GM23338 (cell line): Measurements from ENCODE around the gene FAM53B. TPM values are rescaled to one million over a fixed set of nuclear protein-coding genes. Genes with fewer than 3 reads are reported as not detected.

Experiments used
- ATAC-seq: fragments of 200-7000 bp; cut with Tn5 transposase; 3 replicates; pipeline ENCODE4 v1.9.1; 2020
- DNase-seq: peaks from one replicate; pipeline ENCODE4 v3.0.0-alpha.2; 2015; ENCODE audit warnings: low spot score
- H2AFZ ChIP-seq: fragments of 200-600 bp; sonication (generic); 2 replicates; pipeline ENCODE4 v1.8.0; 2016; ENCODE audit warnings: antibody characterized with exemption, mild to moderate bottlenecking, moderate library complexity
- H3F3A ChIP-seq: fragments of 200-600 bp; sonication (generic); replicated peaks from 2 replicates; pipeline ENCODE4 v1.8.0; 2017; ENCODE audit warnings: antibody characterized with exemption, mixed run types, low read depth
- H3K27ac ChIP-seq: fragments of 200-600 bp; sonication (generic); 2 replicates; pipeline ENCODE4 v1.6.1; 2016; ENCODE audit warnings: low read depth
- H3K27me3 ChIP-seq: fragments of 200-600 bp; sonication (generic); 2 replicates; pipeline ENCODE4 v1.8.0; 2016; ENCODE audit warnings: mild to moderate bottlenecking, mixed run types, moderate library complexity; ENCODE audit not compliant: insufficient read depth
- H3K36me3 ChIP-seq: fragments of 200-600 bp; sonication (generic); 2 replicates; pipeline ENCODE4 v1.8.0; 2016; ENCODE audit warnings: mild to moderate bottlenecking; ENCODE audit not compliant: insufficient read depth
- H3K4me1 ChIP-seq: fragments of 200-600 bp; sonication (generic); 2 replicates; pipeline ENCODE4 v1.8.0; 2016; ENCODE audit warnings: mild to moderate bottlenecking, moderate library complexity; ENCODE audit not compliant: insufficient read depth
- H3K4me2 ChIP-seq: fragments of 200-600 bp; sonication (generic); 2 replicates; pipeline ENCODE4 v1.7.1; 2017; ENCODE audit warnings: mixed run types
- H3K4me3 ChIP-seq: fragments of 200-600 bp; sonication (generic); 2 replicates; pipeline ENCODE4 v1.6.1; 2016; ENCODE audit warnings: mixed run types
- H3K79me2 ChIP-seq: fragments of 200-600 bp; sonication (generic); replicated peaks from 2 replicates; pipeline ENCODE4 v1.8.0; 2017; ENCODE audit warnings: mild to moderate bottlenecking; ENCODE audit not compliant: insufficient read depth
- H3K9me2 ChIP-seq: fragments of 200-600 bp; sonication (generic); 2 replicates; pipeline ENCODE4 v1.8.0; 2017; ENCODE audit not compliant: insufficient read depth
- H4K20me1 ChIP-seq: fragments of 200-600 bp; sonication (generic); replicated peaks from 2 replicates; pipeline ENCODE4 v1.8.0; 2017; ENCODE audit warnings: mild to moderate bottlenecking; ENCODE audit not compliant: insufficient read depth
- H3K27ac Mint-ChIP-seq: 2 replicates; pipeline ENCODE4 v1.8.0; 2020; ENCODE audit warnings: inconsistent platforms, mild to moderate bottlenecking, moderate library complexity, mixed read lengths
- H3K27me3 Mint-ChIP-seq: 3 replicates; pipeline ENCODE4 v1.8.0; 2022; ENCODE audit warnings: low read depth, mild to moderate bottlenecking, moderate library complexity, mixed read lengths, inconsistent platforms; ENCODE audit not compliant: insufficient read depth, poor library complexity
- H3K36me3 Mint-ChIP-seq: 3 replicates; pipeline ENCODE4 v1.8.0; 2021; ENCODE audit warnings: low read depth, mild to moderate bottlenecking, inconsistent platforms, moderate library complexity, mixed read lengths
- H3K4me1 Mint-ChIP-seq: 3 replicates; pipeline ENCODE4 v1.8.0; 2020; ENCODE audit warnings: mild to moderate bottlenecking, inconsistent platforms, mixed read lengths
- H3K4me3 Mint-ChIP-seq: 3 replicates; pipeline ENCODE4 v1.8.0; 2021; ENCODE audit warnings: moderate library complexity, mild to moderate bottlenecking, inconsistent platforms, mixed read lengths
- H3K9me3 Mint-ChIP-seq: 3 replicates; pipeline ENCODE4 v1.8.0; 2020; ENCODE audit warnings: moderate library complexity, mild to moderate bottlenecking, inconsistent platforms, mixed read lengths
- CREB1 ChIP-seq: fragments of 250-450 bp; sonication (Bioruptor Pico); IDR thresholded peaks from 2 replicates; pipeline ENCODE4 v1.5.0; 2020; ENCODE audit warnings: low read depth, mild to moderate bottlenecking, moderate library complexity
- EZH2 ChIP-seq: fragments of 200-600 bp; sonication (generic); IDR thresholded peaks from one replicate; pipeline ENCODE4 v1.8.0; 2017; ENCODE audit warnings: antibody characterized with exemption, mild to moderate bottlenecking, low read depth; ENCODE audit not compliant: unreplicated experiment
- EZH2phosphoT487 ChIP-seq: fragments of 200-600 bp; sonication (generic); IDR thresholded peaks from one replicate; pipeline ENCODE4 v1.8.1; 2018; ENCODE audit warnings: antibody characterized with exemption; ENCODE audit not compliant: unreplicated experiment
- JUNB ChIP-seq: IDR thresholded peaks from one replicate; pipeline ENCODE4 v1.6.1; 2016; ENCODE audit warnings: antibody characterized with exemption; ENCODE audit not compliant: unreplicated experiment
- NANOG ChIP-seq: IDR thresholded peaks from 2 replicates; pipeline ENCODE4 v1.6.1; 2016; ENCODE audit warnings: antibody characterized with exemption, borderline replicate concordance
- POLR2AphosphoS5 ChIP-seq: IDR thresholded peaks from 2 replicates; pipeline ENCODE4 v1.6.1; 2016; ENCODE audit warnings: antibody characterized with exemption, low read depth
- ZNF331 ChIP-seq: fragments of 250-450 bp; sonication (Bioruptor Pico); IDR thresholded peaks from 2 replicates; pipeline ENCODE4 v1.5.0; 2020; ENCODE audit warnings: low read depth, mild to moderate bottlenecking, moderate library complexity
- polyA plus RNA-seq: library from polyadenylated mRNA; unstranded; fragments of >200 nt; fragmentation: Nextera tagmentation; extraction: Ambion mirVana; gene quantifications from 2 replicates; pipeline ENCODE4 v1.2.1, GENCODE V29; 2016
- total RNA-seq: library from RNA; depleted of rRNA; stranded (reverse); fragments of >200 nt; shearing (Covaris generic); gene quantifications from 2 replicates; pipeline ENCODE4 v1.2.3, GENCODE V29; 2014
- TF ChIP-seq, protein P1 (sequence below), 2 experiments: fragments of 200-600 bp in 1 of 2; sonication (generic) in 1 of 2; conservative IDR thresholded peaks; 2 replicates each; pipeline versions ENCODE4 v1.5.1 to v1.6.1; 2016 to 2017; ENCODE audit warnings: antibody characterized with exemption in 2 of 2, low read depth in 2 of 2, mild to moderate bottlenecking in 2 of 2, moderate library complexity in 1 of 2
- TF ChIP-seq, protein P2 (sequence below): fragments of 250-450 bp; sonication (Bioruptor Pico); IDR thresholded peaks from 2 replicates; pipeline ENCODE4 v1.5.0; 2020; ENCODE audit warnings: mild to moderate bottlenecking, moderate library complexity
- TF ChIP-seq, protein P3 (sequence below): IDR thresholded peaks from 2 replicates; pipeline ENCODE4 v1.6.1; 2016; ENCODE audit warnings: antibody characterized with exemption

FAM53B gene
- total and polyA plus RNA-seq, 2 experiments from 2014 or later, result 3.0 to 20.3 TPM

DNA sequence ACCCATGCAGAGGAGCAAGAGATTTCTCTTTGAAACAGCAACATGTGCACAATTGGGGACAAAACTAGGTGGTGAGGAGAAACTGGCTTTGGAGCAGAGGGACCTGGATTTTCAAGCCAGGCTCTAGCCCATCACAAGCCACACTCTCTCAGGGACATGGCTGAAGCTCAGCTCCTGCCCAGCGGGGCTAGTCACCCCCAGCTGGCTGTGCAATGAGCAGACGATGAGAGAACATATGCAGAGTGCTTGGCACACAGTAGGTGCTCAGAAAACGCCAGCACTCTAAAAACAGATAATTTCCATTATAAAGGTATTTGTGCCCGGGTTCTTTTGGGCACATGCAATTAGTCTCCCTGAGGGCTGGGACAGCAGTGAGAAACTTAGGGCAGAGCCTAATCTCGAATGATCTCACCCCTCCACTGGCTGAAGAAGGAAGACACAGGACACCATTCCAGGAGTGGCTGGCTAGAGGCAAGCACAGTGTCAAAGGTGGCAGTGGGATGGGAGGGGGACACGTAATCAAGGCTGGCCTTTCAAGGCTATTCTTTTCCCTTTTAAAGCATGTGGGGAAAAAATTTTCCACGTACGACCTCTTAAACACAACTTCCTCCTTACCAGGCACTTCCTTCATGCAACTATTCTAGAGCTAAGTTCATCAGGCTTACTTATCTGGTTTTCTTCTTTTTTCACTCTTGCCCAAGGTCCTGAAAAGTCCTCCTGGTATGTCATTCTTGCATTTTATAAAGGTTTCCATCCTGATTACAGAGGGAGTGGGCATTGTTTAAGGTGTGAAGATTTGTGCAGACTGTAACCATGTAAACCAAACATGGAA, 15.1 kb downstream of the FAM53B start:
- Mint-ChIP-seq H3K27ac (no peak overlapping the region), H3K4me3 (no peak overlapping the region), H3K4me1 (peaks cover 28% of the 10 kb centered on the region), H3K27me3 (peaks cover 2% of the 10 kb centered on the region), H3K36me3 (peaks cover 4% of the 10 kb centered on the region; the same call in 1 of the 3 replicates), H3K9me3 (no peaks in the 10 kb centered on the region)
- TF ChIP-seq JUNB (no peak), CREB1 (CRISPR knock-in tag) (no peak), POLR2AphosphoS5 (no peak), EZH2phosphoT487 (no peak), NANOG (no peak), EZH2 (no peak), ZNF331 (CRISPR knock-in tag) (no peak)
- TF ChIP-seq, protein P1, sequence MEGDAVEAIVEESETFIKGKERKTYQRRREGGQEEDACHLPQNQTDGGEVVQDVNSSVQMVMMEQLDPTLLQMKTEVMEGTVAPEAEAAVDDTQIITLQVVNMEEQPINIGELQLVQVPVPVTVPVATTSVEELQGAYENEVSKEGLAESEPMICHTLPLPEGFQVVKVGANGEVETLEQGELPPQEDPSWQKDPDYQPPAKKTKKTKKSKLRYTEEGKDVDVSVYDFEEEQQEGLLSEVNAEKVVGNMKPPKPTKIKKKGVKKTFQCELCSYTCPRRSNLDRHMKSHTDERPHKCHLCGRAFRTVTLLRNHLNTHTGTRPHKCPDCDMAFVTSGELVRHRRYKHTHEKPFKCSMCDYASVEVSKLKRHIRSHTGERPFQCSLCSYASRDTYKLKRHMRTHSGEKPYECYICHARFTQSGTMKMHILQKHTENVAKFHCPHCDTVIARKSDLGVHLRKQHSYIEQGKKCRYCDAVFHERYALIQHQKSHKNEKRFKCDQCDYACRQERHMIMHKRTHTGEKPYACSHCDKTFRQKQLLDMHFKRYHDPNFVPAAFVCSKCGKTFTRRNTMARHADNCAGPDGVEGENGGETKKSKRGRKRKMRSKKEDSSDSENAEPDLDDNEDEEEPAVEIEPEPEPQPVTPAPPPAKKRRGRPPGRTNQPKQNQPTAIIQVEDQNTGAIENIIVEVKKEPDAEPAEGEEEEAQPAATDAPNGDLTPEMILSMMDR (conservative IDR thresholded peaks at IDR 0.05; ENCODE audit: low read depth in 2 of 2), result no peak
- TF ChIP-seq, protein P2, sequence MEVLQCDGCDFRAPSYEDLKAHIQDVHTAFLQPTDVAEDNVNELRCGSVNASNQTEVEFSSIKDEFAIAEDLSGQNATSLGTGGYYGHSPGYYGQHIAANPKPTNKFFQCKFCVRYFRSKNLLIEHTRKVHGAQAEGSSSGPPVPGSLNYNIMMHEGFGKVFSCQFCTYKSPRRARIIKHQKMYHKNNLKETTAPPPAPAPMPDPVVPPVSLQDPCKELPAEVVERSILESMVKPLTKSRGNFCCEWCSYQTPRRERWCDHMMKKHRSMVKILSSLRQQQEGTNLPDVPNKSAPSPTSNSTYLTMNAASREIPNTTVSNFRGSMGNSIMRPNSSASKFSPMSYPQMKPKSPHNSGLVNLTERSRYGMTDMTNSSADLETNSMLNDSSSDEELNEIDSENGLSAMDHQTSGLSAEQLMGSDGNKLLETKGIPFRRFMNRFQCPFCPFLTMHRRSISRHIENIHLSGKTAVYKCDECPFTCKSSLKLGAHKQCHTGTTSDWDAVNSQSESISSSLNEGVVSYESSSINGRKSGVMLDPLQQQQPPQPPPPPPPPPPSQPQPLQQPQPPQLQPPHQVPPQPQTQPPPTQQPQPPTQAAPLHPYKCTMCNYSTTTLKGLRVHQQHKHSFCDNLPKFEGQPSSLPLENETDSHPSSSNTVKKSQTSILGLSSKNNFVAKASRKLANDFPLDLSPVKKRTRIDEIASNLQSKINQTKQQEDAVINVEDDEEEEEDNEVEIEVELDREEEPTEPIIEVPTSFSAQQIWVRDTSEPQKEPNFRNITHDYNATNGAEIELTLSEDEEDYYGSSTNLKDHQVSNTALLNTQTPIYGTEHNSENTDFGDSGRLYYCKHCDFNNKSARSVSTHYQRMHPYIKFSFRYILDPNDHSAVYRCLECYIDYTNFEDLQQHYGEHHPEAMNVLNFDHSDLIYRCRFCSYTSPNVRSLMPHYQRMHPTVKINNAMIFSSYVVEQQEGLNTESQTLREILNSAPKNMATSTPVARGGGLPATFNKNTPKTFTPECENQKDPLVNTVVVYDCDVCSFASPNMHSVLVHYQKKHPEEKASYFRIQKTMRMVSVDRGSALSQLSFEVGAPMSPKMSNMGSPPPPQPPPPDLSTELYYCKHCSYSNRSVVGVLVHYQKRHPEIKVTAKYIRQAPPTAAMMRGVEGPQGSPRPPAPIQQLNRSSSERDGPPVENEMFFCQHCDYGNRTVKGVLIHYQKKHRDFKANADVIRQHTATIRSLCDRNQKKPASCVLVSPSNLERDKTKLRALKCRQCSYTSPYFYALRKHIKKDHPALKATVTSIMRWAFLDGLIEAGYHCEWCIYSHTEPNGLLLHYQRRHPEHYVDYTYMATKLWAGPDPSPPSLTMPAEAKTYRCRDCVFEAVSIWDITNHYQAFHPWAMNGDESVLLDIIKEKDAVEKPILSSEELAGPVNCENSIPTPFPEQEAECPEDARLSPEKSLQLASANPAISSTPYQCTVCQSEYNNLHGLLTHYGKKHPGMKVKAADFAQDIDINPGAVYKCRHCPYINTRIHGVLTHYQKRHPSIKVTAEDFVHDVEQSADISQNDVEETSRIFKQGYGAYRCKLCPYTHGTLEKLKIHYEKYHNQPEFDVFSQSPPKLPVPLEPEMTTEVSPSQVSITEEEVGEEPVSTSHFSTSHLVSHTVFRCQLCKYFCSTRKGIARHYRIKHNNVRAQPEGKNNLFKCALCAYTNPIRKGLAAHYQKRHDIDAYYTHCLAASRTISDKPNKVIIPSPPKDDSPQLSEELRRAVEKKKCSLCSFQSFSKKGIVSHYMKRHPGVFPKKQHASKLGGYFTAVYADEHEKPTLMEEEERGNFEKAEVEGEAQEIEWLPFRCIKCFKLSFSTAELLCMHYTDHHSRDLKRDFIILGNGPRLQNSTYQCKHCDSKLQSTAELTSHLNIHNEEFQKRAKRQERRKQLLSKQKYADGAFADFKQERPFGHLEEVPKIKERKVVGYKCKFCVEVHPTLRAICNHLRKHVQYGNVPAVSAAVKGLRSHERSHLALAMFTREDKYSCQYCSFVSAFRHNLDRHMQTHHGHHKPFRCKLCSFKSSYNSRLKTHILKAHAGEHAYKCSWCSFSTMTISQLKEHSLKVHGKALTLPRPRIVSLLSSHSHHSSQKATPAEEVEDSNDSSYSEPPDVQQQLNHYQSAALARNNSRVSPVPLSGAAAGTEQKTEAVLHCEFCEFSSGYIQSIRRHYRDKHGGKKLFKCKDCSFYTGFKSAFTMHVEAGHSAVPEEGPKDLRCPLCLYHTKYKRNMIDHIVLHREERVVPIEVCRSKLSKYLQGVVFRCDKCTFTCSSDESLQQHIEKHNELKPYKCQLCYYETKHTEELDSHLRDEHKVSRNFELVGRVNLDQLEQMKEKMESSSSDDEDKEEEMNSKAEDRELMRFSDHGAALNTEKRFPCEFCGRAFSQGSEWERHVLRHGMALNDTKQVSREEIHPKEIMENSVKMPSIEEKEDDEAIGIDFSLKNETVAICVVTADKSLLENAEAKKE (CRISPR knock-in tag), result no peak
- TF ChIP-seq, protein P3, sequence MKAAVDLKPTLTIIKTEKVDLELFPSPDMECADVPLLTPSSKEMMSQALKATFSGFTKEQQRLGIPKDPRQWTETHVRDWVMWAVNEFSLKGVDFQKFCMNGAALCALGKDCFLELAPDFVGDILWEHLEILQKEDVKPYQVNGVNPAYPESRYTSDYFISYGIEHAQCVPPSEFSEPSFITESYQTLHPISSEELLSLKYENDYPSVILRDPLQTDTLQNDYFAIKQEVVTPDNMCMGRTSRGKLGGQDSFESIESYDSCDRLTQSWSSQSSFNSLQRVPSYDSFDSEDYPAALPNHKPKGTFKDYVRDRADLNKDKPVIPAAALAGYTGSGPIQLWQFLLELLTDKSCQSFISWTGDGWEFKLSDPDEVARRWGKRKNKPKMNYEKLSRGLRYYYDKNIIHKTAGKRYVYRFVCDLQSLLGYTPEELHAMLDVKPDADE, result no peak
- Histone ChIP-seq H3K9me2 (no peaks in the 10 kb centered on the region), H2AFZ (no peak overlapping the region), H3K27ac (no peak overlapping the region), H3K4me3 (no peak overlapping the region), H3K4me1 (peaks cover 5% of the 10 kb centered on the region), H3K27me3 (no peaks in the 10 kb centered on the region), H3K36me3 (no peaks in the 10 kb centered on the region; the same call in 1 of the 2 replicates), H4K20me1 (peaks cover 3% of the 10 kb centered on the region; the same call in 1 of the 2 replicates), H3K4me2 (no peak overlapping the region), H3F3A (no peaks in the 10 kb centered on the region), H3K79me2 (peaks cover 6% of the 10 kb centered on the region; the same call in 1 of the 2 replicates)
- ATAC-seq (peak; percentile 29), DNase-seq (no peak)
